A549 treated with CORT108297 at 1 μM for 4 hours (cell line): ENCODE measurements around the gene ABCD2. TPM values are rescaled to one million over a fixed set of nuclear protein-coding genes. Genes with fewer than 3 reads are reported as not detected.

Source experiments
- total RNA-seq: library from RNA; stranded (reverse); fragments of 200-300 nt; extraction: Qiagen RNA extraction; gene quantifications from 5 replicates; pipeline ENCODE4 v1.2.3, GENCODE V29; 2022

ABCD2 gene
- total RNA-seq = not detected in 5 replicates

GRCh38 chr12:39619660-39620433, at the start of gene ABCD2:
Gene ABCD2, minus strand, starts transcription at chr12:39619803. Its CDS starts 188 bp downstream, at chr12:39619615.

Other genes starting within 250 kb of the ABCD2 start
- 16.3 to 25.8 TPM (median 19.7 TPM) in 5 replicates for gene KIF21A, start 176.7 kb downstream of the ABCD2 start, total RNA-seq